GM10847 (cell line): ENCODE measurements around the gene FRMPD4.

Experiments used
- POLR2A ChIP-seq: IDR thresholded peaks from 2 replicates; pipeline ENCODE4 v1.6.1; 2011; ENCODE audit not compliant: insufficient read length; ENCODE audit errors: extremely low read depth

FRMPD4 gene

DNA sequence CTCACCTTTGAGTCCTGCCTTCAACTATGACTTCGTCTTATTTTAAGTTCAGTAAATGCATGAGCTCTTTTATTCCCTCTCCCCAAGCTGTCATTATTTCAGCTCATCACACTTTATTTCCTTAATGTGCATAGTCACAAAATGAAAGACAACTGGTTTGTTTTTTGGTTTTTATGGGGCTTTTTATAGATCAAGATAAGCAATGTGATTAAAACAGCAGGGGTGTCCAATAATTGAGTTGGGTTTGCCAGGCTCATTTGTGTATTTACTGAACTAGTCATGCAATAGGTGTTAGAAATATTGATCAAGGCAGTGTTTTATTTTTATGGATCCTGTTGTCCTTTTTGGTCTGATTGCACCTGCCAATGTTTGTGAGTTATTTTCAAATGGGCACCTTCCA is 102.2 kb downstream of the FRMPD4 start:
- no peak for TF ChIP-seq POLR2A

DNA sequence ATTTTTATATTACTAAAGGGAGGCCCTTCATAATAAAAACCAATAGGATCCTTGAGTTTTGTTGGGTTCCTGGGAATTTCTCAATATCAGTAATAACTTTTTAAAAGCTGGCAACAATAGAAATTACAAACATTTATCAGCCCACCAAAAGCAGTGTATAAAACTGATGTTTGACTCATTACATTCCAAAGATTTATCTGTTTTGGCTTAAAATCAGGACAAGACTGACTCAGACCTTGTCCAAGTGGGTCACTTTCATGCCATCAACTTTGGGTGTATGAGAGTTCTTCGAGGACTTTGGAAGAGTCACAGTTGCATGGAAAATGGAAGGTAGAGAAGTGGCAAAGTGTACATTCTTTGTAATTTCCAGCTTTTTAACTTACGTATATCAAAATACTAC is 102.8 kb downstream of the FRMPD4 start:
- TF ChIP-seq POLR2A, result no peak

- no peak for TF ChIP-seq POLR2A
These were observed 107.7 kb downstream of the FRMPD4 start for GRCh38 chrX:12245650-12246645.

DNA sequence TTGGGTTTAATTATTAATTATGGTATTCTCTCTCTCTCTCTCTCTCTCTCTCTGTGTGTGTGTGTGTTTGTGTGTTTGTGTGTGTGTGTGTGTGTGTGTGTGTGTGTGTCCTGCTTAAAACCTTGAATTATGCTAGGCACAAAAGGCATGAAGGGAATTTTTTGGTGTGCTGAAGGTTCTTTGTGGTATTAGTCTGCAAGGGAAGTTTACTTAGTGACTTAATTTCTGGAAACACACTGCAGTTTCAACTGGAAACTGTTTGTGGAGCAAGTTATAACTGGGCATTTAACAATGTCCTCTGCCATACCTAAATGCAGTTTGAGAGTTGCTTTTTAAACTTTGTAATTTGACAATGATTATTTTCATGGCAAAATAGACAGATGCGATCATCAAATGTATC is 111.7 kb downstream of the FRMPD4 start:
- no peak for TF ChIP-seq POLR2A

GRCh38 chrX:12263211-12263610 is 124.9 kb downstream of the FRMPD4 start:
- TF ChIP-seq POLR2A, result no peak

- TF ChIP-seq POLR2A, result no peak
These were observed 131.2 kb downstream of the FRMPD4 start for GRCh38 chrX:12269484-12269883.

DNA sequence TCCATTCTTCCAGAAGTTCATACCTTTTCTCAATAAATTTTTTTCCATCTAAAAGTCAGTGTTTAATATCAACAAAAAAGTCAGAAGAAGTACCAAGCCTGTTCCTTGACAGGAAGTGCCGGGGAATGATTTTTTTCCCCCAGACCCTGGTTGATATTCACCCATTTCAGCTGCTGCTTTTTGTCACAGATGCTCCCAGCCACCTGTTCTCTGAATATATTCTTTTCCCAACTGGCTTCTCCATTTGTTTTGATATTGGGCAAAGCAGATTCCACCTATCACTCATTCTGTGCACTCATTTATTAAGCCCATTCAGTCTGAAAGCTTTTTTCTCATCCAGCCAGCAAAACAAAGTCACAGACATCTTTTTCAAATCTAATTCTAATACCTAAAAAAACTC is 139.9 kb downstream of the FRMPD4 start:
- no peak for TF ChIP-seq POLR2A

GRCh38 chrX:12282991-12283390 is 144.7 kb downstream of the FRMPD4 start:
- TF ChIP-seq POLR2A, result no peak

GRCh38 chrX:12292996-12293765 is 154.9 kb downstream of the FRMPD4 start:
- TF ChIP-seq POLR2A, result no peak

- TF ChIP-seq POLR2A, result no peak
These were observed 159.1 kb downstream of the FRMPD4 start for GRCh38 chrX:12297353-12297752.

DNA sequence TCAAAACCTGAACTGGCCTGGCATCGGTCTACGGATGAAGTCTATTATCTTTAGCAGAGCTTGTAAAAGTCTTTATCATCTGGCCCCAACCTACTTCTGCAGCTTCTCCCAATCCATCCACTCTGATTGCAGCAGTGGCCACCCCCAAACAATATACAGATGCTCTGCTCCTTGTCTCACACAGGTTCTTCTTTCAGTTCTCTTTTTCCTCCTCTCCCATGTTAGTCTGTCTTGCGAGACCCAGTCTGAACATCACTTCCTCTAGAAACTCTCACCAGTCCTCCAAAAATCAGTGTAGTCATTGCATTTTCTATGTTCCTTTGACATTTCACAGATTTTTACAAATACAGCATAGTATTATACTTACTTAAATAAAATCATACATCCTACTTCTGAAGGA is 163.0 kb downstream of the FRMPD4 start:
- no peak for TF ChIP-seq POLR2A

- no peak for TF ChIP-seq POLR2A
These were observed 166.0 kb downstream of the FRMPD4 start for GRCh38 chrX:12304261-12304660.

DNA sequence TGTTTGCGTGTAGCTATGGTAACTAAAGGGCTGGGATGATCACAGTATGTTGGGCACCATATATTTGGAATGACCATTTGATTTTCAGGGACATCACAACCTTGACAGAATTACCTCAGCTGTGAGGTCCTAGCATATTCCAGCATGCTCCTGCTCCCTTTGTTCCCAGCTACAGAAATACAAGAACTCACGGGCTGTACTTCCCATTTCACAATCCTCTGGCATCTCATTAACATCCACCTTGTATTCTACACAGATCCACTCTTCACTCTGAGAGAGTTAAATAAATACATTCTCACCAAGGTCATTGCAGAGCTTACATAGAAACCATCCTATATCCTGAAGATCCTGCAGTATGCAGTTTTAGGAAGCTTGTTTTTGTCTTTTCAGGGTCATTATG is 169.7 kb downstream of the FRMPD4 start:
- TF ChIP-seq POLR2A, result no peak

- TF ChIP-seq POLR2A, result no peak
These were observed 170.1 kb downstream of the FRMPD4 start for GRCh38 chrX:12308420-12308819.

- TF ChIP-seq POLR2A, result no peak
These were observed 170.9 kb downstream of the FRMPD4 start for GRCh38 chrX:12309040-12309743.

- TF ChIP-seq POLR2A, result no peak
These were observed 171.4 kb downstream of the FRMPD4 start for GRCh38 chrX:12309744-12310076.
